ENCODE measurements around the gene GPR179.
"Not testable (repeated sequence)": the region's sequence is repeated elsewhere in the genome, so short reads cannot be mapped to it uniquely, and the experiment has no call there.

Gene GPR179

DNA sequence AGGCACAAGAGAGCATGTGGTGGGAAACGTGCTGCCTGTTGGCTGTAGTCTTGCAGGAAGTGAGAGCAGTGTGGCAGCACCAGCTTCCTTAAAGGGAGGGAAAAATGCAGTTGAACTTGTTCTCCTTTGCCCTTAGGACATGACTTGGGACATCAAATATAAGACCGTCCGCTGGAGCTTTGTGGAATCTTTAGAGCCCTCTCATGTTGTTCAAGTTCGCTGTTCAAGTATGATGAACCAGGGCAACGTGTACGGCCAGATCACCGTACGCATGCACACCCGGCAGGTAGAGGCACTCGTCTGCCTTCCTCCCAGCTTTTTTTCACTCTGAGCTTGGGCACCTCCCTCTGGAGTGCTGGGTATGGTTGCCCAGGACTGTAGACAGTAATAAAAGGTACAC is 23.3 kb downstream of the GPR179 start:
- no peak for DNase-seq

DNA sequence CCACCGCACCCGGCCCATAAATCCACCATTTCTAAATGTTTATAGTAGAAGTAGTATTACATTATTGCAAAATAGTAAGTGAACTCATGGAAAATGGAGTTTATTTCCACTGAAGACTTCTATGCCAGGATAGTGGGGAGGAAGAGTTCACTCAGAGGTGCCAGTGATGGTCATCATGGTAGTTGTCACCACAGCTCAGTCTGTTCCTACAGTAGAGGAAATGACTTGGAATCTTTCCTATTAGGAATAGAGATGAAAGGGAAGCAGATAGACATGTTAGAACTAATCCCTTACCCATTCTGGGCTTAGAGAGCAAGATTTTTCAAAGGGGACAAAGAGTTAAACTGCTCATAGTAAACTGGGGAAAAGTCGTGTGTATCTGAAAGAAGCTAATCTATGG is 26.7 kb downstream of the GPR179 start:
- no peak for DNase-seq

DNA sequence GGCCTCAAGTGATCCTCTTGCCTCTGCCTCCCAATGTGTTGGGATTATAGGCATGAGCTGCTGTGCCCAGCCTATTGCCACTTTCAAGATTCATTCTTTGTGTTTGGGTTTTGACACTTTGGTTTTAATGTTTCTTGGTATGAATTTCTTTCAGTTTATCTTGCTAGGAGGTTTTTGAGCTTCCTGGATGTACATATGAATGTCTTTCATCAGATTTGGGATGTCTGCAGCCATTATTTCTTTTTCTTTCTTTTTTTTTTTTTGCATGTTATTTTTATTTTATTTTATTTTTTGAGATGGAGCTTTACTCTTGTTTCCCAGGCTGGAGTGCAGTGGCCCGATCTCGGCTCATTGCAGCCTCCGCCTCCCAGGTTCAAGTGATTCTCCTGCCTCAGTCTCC is 28.3 kb downstream of the GPR179 start:
- DNase-seq: no peak

DNA sequence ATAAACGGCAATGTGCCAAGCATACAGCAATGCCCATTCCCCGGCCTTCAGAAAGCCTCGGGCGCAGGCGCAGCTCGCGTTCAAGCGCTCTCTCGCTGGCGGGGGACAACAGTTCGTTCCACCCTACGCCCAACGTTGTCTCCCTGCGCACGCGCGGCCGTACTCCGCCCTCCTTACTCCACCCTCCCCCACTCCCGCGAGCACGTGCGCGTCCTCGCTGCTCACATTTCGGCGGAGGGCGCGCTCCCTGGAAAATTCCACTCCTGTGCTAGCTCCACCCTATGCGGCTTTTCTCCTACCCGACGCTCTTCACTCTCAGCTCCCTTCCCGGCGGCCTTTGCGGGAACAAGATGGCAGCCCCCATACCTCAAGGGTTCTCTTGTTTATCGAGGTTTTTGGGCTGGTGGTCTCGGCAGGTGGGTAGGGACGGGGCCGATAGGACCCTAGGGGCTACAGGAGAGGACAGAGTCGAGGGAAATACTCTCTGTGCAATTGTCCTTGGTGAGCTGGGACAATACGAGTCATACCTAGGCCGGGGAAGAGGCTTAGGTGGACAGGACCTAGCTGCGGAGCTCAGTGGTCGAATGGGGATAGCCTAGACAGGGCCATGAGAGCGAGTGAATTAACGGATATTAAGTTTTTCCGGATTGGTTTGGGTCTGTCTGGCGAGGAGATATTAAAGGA is 46.8 kb downstream of the GPR179 start, which contains the start of gene MRPL45:
Gene MRPL45 (plus strand): TSS at position 335 of the 684 bp plus-strand sequence. CDS start 16 bp downstream, at position 351.
- peak; percentile 97 for DNase-seq

DNA sequence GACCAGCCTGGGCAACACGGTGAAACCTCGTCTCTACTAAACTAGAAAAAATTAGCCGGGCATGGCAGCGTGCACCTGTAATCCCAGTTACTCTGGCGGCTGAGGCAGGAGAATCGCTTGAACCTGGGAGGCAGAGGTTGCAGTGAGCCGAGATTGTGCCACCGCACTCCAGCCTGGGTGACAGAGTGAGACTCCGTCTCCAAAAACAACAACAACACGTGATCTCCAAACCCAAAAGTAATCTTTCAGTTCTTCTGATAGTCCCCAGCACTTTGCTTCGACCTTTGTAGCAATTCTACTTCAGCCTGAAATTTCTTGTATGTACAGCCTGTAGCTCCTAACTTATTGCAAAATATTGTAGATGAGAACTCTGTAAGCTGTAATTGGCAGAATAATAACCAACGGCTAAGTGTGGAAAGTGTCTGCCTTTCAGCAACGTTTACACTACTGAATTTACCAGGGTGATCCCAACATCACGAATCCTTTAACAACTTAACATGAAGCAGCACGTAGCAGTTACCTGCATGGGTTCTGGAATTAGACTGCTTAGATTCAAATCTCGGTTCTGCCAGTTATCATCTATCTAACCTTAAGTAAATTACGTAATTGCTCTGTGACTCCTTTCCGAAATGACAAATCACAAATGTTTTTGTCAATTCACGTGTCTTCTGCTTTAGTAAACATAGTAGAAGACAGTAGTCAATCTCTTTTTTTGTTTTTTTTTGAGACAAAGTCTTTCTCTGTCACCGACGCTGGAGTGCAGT is 48.0 kb downstream of the GPR179 start:
- not testable (repeated sequence) for DNase-seq

DNA sequence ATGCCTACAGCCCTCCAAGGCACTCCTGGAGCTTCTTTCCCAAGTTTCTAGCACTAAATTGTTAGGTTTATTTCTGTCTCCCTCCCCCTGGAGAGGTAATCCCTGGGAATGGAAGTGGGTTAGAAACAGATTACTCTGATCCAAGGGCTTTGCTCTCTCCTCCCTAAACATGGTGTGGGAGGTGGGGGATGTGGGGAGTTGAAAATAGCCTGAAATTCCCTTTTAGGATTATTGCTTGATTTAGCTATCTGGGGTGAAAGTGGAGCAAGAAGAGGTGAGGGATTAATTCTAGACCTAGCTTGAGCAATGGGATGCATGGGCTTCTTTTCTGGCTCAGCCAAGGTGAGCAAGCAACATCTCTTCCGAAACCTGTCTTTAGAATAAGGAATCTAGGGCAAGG is 54.0 kb downstream of the GPR179 start:
- DNase-seq: not testable (repeated sequence)

DNA sequence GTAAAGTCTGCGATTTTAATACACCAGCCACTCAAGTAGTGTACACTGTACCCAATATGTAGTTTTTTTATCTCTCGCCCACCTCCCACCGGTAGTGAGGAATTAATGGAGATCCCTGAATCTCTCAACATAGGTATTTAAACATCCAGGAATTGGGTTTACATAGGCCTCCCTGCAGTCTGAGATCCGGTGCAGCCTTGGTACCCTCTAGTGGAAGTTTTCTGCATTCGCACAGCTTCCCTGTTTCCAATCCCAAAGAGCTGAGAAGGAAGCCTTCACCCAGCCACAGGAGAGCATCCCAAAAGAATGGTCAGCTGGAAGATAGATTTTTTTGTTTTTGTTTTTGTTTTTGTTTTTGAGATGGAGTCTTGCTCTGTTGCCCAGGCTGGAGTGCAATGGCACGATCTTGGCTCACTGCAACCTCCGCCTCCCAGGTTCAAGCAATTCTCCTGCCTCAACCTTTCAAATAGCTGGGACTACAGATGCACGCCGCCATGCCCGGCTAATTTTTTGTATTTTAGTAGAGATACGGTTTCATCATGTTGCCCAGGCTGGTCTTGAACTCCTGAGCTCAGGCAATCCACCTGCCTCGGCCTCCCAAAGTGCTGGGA is 55.4 kb downstream of the GPR179 start:
- not testable (repeated sequence) for DNase-seq

DNA sequence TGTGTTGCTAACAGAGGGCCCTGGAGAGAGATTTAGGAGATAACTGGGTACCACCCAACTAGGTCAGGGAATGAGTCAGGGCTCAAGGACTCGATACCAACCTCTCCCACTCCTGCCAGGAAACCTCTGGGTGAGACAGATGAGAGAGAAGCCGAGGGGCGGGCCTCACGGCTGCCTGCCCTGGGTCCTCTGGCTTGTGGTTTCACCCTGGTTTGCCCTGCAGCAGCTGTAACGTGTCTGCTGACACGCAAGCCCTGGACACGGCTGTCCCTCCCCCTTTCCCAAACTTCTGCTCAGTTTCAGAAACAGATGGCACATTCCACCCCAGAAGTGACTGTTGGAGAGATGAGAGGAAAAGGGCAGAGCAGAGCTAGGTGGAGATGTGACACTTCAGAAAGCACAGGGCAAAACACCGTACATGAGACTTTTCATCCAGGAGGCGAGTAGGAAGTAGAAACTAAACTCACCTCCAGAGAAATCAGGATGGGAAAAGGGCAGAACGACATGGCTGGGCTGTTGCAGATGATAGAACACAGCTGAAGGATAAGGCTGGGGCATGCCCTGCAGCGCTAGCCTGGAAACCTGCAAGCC is 57.2 kb downstream of the GPR179 start:
- DNase-seq: not testable (repeated sequence)

DNA sequence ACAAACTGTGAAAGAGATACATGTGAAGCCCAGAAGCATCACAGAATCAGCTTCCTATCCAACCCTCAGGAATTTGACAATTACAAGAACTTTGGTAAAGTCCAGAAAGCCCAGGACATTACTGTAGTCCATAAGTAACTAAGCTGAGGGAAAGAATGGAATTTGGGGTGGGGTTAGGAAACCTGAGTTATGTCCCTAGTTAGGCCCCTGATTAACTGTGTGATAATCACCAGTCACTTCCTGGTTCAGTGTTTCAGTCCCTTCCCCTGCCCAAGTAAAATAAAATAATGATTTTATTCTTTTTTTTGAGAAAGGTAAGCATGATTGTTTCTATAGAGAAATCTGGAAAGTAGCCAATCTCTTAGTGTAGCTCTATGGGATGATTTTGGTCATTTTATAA is 57.8 kb downstream of the GPR179 start:
- not testable (repeated sequence) for DNase-seq
